NCI-H1694 (cell line): ENCODE data around the gene CBX3.
"Not testable (repeated sequence)": the region's sequence is repeated elsewhere in the genome, so short reads cannot be mapped to it uniquely, and the experiment has no call there.

Experiments used
- DNase-seq: peaks from one replicate; lab custom pipeline; 2025; lab: John Stamatoyannopoulos, UW

CBX3 gene

DNA sequence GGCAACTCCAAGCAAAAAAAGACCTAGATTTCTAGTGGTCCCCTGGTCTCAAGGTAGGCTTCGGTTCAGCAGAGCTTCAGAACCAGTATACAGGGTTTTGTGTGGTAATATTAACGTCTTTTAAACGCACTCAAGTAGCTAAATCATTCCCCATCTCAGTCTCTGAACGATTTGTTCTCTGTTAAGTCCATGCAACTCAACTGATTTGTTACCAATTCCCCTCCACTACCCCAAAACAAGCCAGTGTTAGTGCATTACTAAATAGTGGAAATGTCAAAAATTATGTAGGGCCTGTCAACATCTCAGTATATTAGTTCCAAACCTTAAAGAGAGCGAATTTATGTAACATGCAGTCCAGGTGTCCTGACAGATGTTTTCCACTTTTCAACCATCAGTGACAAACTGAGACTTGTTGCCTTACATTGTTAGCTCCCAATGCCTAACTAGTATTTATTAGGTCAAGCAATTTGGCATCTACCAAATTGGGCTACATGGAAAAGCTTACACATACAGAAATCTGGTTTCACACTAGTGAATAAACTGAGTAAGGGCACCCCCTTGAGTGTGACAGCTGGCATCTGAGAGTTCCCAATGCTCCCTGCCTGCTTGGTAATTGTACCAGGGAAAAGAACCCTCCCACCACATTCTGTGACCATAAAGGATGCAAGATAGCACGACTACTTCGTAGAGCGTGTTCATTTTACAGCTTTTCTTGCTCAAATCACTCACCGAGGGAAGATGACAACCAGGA is 13.2 kb upstream of the CBX3 start:
- DNase-seq: no peak

DNA sequence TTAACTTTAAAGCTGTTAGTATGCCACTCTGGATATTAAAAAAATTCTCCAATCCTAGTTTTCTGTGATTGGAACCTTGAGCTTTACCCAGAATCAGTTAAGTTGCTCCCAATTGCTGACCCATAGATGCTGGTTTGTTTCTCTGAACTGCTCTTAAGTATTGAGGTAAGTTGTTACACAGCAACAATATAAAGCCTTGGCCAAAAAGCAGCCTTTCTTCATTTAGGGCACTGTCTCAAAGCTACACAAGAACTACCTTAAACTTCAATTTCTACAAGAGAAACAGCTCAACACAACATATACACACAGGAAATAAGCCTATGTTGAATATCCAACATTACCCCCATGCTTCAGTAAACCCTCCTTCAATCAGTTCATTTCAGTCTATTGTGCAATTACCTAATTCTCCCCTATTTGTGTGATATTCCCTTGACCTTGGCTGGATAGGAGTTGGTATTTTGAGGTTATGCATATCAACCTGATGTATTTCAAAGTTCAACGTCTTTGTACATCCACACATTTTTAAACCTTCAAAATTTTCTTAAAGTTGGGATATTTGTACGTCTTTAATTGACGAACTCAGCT is 12.5 kb upstream of the CBX3 start:
- no peak for DNase-seq

DNA sequence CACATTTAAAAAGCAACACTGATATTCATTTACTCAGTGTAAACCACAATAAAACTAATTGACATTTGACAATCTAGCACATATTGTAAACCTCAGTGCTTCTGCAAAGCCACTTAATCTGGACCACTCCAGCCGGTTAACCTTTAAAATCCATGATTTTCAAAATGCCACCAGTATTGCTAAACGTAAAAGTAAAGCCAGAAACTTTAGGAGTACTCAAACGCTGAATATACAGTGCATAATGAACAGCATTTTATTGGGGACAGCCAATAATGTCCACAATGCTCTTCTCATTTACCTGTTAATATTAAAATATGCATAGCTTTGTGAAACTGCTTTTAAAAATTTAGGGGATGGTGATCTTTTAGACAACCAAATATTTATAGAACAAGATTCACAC is 11.8 kb upstream of the CBX3 start:
- no peak for DNase-seq

DNA sequence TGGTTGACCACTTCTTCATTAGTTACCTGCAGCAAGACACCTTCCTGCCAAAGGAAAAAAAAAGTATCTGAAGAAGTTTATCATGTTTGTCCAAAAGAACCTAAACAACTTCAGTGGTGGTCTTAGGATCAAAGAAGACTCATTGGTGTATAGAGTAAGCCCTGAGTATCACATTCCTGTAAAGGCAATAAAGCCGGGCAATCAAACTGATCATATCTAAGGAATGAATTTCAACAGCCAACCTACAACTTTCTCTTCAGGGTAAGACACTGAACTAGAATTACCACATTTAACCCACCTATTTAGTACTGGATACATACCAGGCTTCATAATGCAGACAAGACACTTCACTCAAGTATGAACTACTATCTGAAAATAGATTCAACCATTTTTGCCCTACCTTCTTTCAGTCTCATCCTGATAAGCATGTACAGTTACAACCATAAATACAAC is 11.1 kb upstream of the CBX3 start:
- DNase-seq: no peak

DNA sequence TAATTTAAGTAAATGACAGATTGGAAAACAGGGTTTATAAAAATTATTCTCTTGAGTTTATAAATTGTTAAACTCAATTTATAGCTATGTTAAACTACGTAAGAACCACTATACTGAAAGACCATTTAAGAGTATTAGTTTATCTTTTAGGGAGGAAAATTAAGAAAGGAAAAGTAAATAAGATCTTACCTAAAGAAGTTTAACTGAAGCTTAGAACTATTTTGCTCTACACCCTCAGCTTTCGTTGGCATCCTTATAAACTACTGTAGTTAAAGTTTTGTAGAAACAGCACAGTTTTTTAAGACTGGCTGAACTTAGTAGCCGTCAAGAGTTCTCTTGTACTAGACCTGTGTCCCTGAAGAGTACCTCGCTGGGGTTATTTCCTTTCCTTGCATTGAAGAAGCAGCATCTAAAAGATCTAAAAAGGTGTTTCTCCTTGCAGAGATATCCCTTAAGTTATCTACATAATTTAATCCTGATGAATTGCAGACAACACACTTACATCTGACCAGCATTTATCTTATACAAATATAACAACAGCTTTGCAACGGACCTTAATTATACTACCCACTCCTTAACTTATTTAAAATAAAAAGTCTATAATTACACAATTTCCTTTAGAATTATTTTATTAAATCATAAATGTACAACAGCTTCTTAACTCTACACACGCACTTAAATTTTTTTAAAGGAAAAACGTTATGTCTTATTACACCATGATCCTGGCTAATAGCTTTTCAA is 10.1 kb upstream of the CBX3 start:
- DNase-seq: no peak

DNA sequence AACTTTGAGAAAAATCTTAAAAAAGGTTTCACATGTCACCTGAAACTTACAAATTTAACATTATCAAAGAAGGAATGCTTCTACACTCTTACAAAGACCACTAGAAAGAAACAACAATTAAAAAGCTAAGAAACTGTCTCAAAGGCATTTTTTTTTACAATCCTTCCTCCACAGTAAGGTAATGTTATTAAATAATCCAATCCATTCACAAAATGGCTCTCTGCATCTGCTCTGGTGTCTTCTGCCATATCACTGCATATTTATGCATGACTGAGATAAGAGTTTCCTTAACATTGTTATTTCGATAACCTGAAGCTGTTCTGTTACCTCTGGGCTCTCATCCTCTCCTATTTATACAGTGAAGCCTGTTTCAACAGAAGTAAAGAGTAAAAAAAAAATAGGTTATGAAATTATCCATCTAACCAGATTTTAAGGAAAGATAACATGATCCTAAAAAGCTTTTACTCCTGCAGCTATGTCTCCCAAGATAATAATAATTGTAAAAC is 9.5 kb upstream of the CBX3 start:
- DNase-seq: no peak

DNA sequence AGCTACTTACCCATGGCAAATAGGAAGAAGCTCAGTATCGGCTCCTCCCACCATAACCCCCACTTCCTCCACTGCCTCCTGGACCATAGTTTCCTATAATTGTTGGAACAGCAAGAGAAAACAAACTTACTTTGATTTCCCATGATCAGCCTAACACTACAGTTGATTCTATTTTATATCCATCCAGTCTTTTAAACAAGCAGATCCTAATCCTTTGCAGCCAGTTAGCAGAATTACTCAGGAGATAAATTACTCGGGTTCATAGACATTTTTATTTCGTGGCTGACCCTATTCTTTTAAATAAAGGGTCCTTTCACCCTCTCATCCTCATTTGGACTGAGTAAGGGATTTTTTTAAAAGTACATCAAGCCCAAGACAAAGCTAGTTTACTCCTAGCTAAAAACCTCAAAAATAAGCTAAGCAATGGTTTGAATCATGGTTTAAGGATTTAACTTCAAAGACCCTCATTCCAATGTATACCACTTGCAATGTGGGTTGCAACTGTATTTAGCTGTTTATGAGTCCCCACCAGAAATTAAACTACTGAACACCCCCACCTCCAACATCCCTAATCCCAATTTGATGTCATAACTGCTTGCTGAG is 9.0 kb upstream of the CBX3 start:
- DNase-seq: no peak

DNA sequence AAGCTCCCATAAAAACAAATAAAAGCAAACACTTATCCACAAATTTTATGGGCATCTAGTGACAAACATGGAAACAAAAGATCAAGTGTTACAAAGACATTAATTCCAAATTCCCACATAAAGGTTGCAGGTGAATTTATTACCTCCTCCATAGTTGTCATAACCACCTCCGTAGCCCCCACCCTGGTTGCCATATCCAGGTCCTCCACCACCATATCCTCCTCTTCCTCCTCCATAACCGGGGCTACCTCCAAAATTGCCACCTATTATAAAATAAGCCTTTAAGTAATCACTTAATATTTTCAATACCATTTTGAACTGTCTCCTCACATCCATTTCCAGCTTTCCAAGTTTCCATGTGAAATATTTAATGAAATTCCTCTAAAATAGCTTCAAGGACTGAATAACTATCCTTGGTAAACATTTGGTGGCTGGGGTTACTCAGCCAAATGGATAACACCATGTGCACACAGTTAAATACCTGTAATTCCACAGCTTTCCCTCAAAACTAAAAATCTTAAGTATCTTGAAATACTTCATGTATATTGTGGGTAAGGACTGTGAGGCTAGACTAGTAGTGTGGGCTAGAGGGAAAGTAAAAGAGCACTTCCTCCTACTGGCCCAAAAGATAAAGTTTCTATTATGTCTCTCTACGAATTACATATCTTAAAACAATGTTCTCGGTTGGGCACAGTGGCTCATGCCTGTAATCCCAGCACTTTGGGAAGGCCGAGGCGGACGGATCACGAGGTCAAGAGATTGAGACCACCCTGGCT is 7.9 kb upstream of the CBX3 start:
- no peak for DNase-seq

DNA sequence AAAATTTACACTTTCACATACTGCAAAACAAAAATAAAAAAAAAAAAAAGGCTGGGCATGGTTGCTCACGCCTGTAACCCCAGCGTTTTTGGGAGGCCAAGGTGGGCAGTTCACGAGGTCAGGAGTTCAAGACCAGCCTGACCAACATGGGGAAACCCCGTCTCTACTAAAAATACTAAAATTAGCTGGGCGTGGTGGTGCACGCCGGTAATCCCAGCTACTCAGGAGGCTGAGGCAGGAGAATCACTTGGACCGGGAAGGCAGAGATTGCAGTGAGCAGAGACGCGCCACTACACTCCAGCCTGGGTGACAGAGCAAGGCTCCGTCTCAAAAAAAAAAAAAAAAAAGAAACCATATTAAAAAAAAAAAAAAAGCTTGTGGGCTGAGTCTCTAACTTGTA is 6.8 kb upstream of the CBX3 start:
- not testable (repeated sequence) for DNase-seq

DNA sequence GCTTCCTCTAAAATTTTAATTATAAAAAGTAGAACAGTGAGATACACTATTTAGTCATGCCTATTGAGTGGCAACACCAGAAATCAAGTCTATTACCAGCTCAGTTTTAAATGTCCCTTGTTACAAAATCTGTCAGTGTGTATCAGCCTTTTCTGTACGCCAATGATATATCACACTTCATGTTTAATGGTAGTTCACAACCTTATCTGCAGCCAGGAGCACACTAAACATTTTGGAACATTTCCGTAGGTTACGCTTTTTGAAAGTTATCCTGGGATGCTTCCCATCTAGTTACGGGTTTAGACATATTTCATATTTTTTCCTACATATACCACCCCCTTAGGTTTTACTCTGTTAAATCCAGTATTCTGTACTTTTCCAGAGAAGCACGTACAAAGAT is 6.4 kb upstream of the CBX3 start:
- no peak for DNase-seq

DNA sequence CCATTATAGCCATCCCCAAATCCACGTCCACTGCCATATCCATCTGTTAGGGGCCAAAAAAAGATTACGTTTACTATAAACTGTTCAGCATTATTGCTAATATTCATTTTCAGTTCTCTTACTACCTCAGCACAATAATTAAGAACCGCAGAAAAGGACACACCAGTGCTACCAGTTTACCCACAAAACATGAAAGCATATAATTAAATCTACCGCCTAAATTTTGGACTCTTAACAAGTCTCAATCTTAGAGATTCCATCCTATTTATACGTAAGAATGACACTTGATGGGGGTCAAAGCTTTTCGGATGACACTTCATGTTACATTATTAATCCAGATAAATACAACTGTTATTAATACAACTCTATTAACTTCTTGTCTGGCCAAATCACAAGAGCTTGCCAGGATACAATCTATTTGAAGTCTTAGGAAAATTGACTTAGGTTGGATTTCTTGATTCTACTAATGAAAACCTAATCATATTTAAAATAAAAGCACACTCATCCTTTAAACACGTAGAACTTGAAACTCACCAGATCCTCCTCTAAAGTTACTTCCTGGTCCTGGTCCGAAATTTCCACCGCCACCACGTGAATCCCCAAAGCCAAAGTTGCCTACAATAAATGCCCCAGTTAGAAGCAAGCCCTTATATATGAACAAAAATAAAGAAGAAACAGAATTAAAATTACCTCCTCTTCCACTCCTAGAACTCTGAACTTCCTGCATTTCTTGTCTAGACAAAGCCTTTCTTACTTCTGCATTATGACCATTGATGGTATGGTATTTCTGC is 5.5 kb upstream of the CBX3 start:
- DNase-seq: no peak

DNA sequence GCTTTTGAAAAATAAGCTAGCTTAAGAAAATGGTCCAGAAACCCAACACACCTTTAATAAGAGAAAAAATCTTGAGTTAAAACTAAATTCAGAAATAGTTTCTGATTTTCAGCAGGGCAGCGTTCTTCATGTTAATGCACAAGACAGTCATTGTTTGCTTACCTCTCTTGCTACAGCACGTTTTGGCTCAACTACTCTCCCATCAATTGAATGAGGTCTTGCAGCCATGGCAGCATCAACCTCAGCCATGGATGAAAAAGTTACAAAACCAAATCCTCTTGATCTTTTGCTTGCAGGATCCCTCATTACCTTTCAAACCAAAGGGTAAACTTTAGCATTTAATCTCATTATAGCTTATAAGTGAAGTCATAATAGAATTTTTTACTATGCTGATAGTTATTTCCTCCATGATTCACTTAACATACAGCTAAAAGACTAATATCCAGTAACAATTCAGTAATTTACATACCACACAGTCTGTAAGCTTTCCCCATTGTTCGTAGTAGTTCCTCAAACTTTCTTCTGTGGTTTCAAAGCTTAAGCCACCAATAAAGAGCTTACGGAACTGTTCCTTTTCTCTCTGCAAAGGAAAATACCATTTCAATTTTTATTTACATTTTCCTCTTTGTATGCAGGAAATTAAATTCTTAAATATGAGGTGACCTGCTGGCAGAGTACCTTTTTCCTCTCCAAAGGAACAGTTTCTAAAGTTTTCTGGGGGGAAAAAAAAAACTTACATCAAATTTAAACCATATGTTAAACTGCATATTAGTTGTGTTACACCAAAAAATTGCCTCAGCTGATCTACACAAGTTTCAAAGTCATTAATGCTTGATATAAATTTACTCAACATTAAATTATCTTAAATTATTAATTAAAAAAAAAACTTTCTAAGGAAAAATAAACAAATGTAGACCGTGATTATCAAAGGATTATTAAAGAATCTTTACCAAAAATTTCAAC is 4.1 kb upstream of the CBX3 start:
- no peak for DNase-seq

DNA sequence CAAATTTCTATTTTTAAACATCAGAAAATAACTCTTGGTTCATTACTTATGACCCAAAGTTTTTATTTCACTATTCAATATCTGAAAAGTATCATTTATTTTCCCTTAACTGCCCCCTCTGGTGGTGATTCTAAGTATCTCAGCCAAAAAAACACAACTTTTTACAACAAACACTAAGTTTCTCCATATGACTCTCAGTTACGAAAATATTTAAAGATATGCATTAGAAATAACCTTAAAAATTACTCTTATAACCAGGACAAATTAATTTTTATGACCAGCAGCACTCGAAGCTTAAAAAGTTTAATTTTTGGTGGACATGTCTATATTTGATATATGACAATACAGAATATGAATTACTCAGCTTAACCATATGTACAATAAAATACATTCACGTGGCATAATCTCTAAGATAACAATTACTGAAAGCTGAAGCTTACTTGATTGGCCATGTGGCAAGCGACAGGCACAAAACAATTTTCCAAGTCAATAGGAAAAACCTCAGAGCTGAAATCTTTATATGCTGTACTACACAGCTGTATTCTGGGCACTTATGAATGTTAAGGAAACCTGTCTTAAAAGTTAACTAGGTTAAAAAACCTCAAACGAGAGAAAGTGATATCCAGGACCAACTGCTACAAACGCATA is 3.3 kb upstream of the CBX3 start:
- DNase-seq: peak; percentile 45

DNA sequence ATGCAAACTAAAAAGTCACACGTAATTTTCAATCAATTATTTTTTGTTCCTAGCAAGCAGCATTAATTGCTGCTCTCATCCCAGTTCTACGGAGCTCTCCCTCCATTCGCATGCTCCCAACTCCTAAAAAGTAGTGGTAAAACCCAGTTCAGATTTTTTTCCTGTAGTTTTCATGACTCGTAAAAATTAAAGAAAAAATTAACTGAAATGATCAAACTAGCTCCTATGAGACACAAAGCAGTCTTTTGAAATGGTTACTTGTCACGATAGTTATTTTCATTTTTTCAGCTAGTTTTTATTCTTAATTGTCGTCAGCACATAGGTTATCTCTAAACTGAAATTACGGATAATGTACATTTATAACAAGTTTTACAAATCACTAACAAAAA is 2.8 kb upstream of the CBX3 start:
- no peak for DNase-seq

DNA sequence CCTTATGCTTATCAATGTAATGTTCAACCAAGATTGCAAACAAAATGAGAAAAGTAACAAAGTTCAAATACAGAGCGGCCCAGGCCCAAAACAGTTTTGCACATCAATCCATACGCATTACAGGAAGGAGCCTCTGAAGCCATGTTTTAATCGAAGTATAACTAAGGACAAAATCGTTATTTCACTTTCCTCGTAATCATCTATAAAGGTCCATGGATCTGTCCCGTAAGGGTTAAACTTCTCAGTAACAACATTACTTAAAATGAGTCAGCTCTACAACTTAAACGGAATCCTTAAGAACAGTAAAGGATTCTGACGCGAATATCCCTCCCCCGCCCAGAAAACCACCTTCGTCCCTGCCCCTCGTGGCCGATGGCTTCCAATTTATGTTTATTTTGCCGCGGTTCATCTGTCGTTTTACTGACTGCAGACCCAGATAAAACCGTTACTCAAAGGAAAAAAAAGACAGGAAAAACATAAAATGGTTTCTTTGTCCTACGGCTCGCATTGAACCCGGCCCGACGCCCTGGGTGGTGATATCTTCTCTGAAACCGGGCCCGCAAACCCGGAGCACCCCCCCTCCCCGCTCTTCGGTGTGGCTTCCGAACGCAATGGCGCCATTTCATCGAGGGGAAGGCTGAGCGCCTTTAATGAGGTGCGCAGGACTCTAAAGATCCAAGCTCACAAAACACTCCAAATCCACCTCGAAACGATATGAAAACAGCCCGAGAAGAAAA is 2.1 kb upstream of the CBX3 start:
- DNase-seq: no peak

DNA sequence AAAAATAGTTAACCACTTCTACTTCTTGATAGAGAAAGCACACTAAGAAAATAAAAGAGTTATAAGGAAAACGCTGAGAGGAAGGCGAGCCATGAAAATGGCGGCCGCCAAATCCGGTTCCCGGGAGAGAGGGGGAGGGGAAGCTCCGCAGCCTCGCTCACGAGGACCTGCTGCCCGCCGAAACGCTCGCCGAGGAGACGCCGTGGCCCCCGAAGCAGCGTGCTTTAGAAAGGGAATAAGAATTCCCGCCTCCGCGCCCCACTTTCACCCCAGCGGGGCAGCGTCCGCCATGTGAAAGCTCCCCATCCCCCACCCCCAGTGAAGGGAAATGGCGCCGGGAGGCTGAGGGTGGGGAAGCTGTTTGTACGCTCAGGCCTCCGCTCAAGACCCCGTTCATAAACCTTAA is 1.5 kb upstream of the CBX3 start:
- peak; percentile 48 for DNase-seq

DNA sequence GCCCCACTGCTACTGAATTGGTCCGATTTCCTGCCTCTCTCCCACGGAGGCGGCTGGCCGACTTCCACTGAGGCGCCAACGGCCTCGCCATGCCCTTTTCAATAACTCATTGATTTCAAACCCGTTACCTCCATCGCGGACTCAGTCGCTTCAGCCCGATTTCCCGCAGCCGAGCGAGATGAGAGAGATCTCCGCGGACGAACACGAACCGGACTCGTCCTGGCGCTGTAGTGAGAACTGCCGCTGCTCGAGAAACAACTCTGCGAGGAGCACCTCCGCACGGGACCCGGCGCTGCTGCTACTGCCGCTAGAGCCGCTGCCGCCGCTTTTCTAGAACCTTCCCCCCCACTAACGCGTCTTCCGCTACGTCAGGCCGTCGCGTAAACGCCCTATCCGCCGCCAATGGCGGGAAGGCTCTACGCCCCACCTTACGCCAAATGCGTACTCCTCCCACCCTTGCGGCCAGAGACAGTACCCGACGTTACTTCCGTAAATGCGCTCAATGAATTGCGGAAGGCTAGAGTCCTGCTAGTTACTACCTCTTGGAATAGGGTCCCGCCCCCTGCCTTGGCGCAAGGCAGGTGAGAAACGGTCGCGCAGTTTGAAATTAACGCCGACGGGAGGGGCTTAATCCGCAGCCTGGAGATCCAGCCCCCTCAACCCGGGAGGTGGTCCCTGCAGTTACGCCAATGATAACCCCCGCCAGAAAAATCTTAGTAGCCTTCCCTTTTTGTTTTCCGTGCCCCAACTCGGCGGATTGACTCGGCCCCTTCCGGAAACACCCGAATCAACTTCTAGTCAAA is 900 bp upstream of the CBX3 start, which contains the start of gene HNRNPA2B1:
HNRNPA2B1 (minus strand) TSS at position 303 of the 803 bp plus-strand sequence; CDS start at position 134, 169 bp downstream.
- DNase-seq: peak; percentile 99
